Endothelial cell of umbilical vein (primary cell): Measurements from ENCODE around the gene CCM2. TPM values are rescaled to one million over a fixed set of nuclear protein-coding genes. Genes with fewer than 3 reads are reported as not detected.

ENCODE experiments used
- BruUV-seq: library from RNA; stranded (reverse); fragments of 400-500 nt; replicated peaks from 2 replicates; lab custom pipeline; 2021; lab: Mats Ljungman, UMichigan
- CTCF ChIA-PET: fragments of 300-600, 350-600 bp; sonication (Branson Sonifier 250); formaldehyde crosslinking; loops from one replicate; lab custom pipeline; 2021; ENCODE audit warnings: antibody characterized with exemption, inconsistent platforms; lab: Charles Lee
- POLR2A ChIA-PET: fragments of 300-600, 350-600 bp; sonication (Branson Sonifier 250); formaldehyde crosslinking; loops from one replicate; lab custom pipeline; 2021; ENCODE audit warnings: antibody characterized with exemption, inconsistent platforms; lab: Charles Lee
- DNase-seq: peaks from one replicate; pipeline ENCODE4 v3.0.0-alpha.2; 2011; ENCODE audit warnings: low read depth, low spot score
- FAIRE-seq: peaks from 2 replicates; lab custom pipeline; 2011; peaks lifted over from hg19 to GRCh38; lab: Jason Lieb, UNC
- H2AFZ ChIP-seq: 2 replicates; pipeline ENCODE4 v1.6.0; 2012; ENCODE audit warnings: low read depth, low read length, control low read depth, inconsistent platforms
- H3K27ac ChIP-seq: 2 replicates; pipeline ENCODE4 v1.5.1; 2011; ENCODE audit warnings: low read depth, mild to moderate bottlenecking, control low read depth, low read length, moderate library complexity; ENCODE audit not compliant: insufficient read depth
- H3K27me3 ChIP-seq, 2 experiments: 2 replicates each; pipeline versions ENCODE4 v1.6.0 to v1.6.1; 2011; ENCODE audit warnings: low read length in 2 of 2, mixed read lengths in 1 of 2; ENCODE audit not compliant: control insufficient read depth in 2 of 2, insufficient read depth in 2 of 2
- H3K36me3 ChIP-seq, 2 experiments: 2 replicates in 1 of 2; 3 replicates in 1 of 2; pipeline ENCODE4 v1.5.1; 2011; ENCODE audit warnings: low read length in 2 of 2, mild to moderate bottlenecking in 1 of 2, moderate library complexity in 1 of 2; ENCODE audit not compliant: control insufficient read depth in 2 of 2, insufficient read depth in 2 of 2; ENCODE audit errors: extremely low read depth in 1 of 2
- H3K4me1 ChIP-seq: 3 replicates; pipeline ENCODE4 v1.5.1; 2011; ENCODE audit warnings: mild to moderate bottlenecking, low read length; ENCODE audit not compliant: control insufficient read depth, insufficient read depth; ENCODE audit errors: extremely low read depth
- H3K4me2 ChIP-seq: 2 replicates; pipeline ENCODE4 v1.6.1; 2011; ENCODE audit warnings: low read length, control low read depth, mixed read lengths; ENCODE audit not compliant: insufficient read depth
- H3K4me3 ChIP-seq, 3 experiments: fragments of 200-600 bp in 1 of 3; sonication (generic), shearing (Covaris generic) in 1 of 3; replicated peaks in 1 of 3; 2 replicates each; pipeline ENCODE4 v1.5.1; 2011 to 2016; ENCODE audit warnings: control low read depth in 3 of 3, low read length in 3 of 3, mild to moderate bottlenecking in 2 of 3, inconsistent platforms in 1 of 3, low read depth in 1 of 3, moderate library complexity in 1 of 3; ENCODE audit not compliant: insufficient read depth in 1 of 3
- H3K79me2 ChIP-seq: 2 replicates; pipeline ENCODE4 v1.6.0; 2012; ENCODE audit warnings: low read length, inconsistent platforms; ENCODE audit not compliant: control insufficient read depth, insufficient read depth
- H3K9ac ChIP-seq: replicated peaks from 2 replicates; pipeline ENCODE3; 2011; ENCODE audit warnings: low read length, control low read depth; ENCODE audit not compliant: insufficient read depth; ENCODE audit errors: extremely low read depth
- H3K9me1 ChIP-seq: replicated peaks from 3 replicates; pipeline ENCODE4 v1.6.0; 2011; ENCODE audit warnings: mild to moderate bottlenecking, low read length; ENCODE audit not compliant: control insufficient read depth, insufficient read depth; ENCODE audit errors: extremely low read depth
- H3K9me3 ChIP-seq: replicated peaks from 2 replicates; pipeline ENCODE4 v1.5.1; 2012; ENCODE audit warnings: low read length, inconsistent platforms; ENCODE audit not compliant: control insufficient read depth, insufficient read depth
- H4K20me1 ChIP-seq: replicated peaks from 2 replicates; pipeline ENCODE3; 2011; ENCODE audit warnings: mild to moderate bottlenecking, low read length; ENCODE audit not compliant: control insufficient read depth, insufficient read depth; ENCODE audit errors: extremely low read depth
- CTCF ChIP-seq, 2 donors: IDR thresholded peaks; 1 replicate in 1 of 2; 2 replicates in 1 of 2; pipeline ENCODE4 v1.5.1; 2011; ENCODE audit warnings: low read length in 2 of 2, mild to moderate bottlenecking in 2 of 2, moderate library complexity in 2 of 2, control low read depth in 1 of 2, inconsistent platforms in 1 of 2, low read depth in 1 of 2; ENCODE audit not compliant: insufficient read depth in 1 of 2; ENCODE audit errors: extremely low read depth in 1 of 2
- EZH2 ChIP-seq: IDR thresholded peaks from 2 replicates; pipeline ENCODE4 v1.6.1; 2012; ENCODE audit warnings: borderline replicate concordance, low read depth, mild to moderate bottlenecking, moderate library complexity, low read length, inconsistent platforms; ENCODE audit not compliant: severe bottlenecking
- FOS ChIP-seq: IDR thresholded peaks from 2 replicates; pipeline ENCODE4 v1.6.1; 2011; ENCODE audit warnings: mild to moderate bottlenecking, low read length, moderate library complexity, borderline replicate concordance; ENCODE audit not compliant: insufficient read depth
- GATA2 ChIP-seq: IDR thresholded peaks from 2 replicates; pipeline ENCODE4 v1.7.0; 2011; ENCODE audit warnings: low read depth, mild to moderate bottlenecking, moderate library complexity, mixed read lengths, low read length; ENCODE audit not compliant: insufficient read length, insufficient read depth
- JUN ChIP-seq: IDR thresholded peaks from 2 replicates; pipeline ENCODE4 v1.6.1; 2011; ENCODE audit warnings: borderline replicate concordance, low read depth; ENCODE audit not compliant: insufficient read length, insufficient read depth
- MAX ChIP-seq: IDR thresholded peaks from 2 replicates; pipeline ENCODE4 v1.6.1; 2011; ENCODE audit not compliant: insufficient read depth, insufficient read length
- MYC ChIP-seq: IDR thresholded peaks from one replicate; pipeline ENCODE4 v1.6.1; 2011; ENCODE audit warnings: mild to moderate bottlenecking, low read depth, low read length
- POLR2A ChIP-seq: IDR thresholded peaks from 2 replicates; pipeline ENCODE4 v1.6.1; 2012; ENCODE audit warnings: low read depth, mild to moderate bottlenecking, control low read depth, low read length
- POLR2AphosphoS5 ChIP-seq: IDR thresholded peaks from 2 replicates; pipeline ENCODE4 v1.6.1; 2012; ENCODE audit warnings: low read depth, mild to moderate bottlenecking, control low read depth, low read length, moderate library complexity; ENCODE audit not compliant: insufficient read depth
- dilution Hi-C: fragments of 300-500 bp; cut with MboI; formaldehyde crosslinking; loops from one replicate; pipeline ENCODE4 v1.15.0; 2019; ENCODE audit warnings: low sequenced_read_pairs; ENCODE audit not compliant: extremely low pct_ligation_motif_present
- intact Hi-C: fragments of 100-400 bp; cut with micrococcal nuclease; formaldehyde crosslinking; loops from one replicate; pipeline ENCODE4 v1.10.0; 2022
- polyA plus RNA-seq, 4 experiments: library from polyadenylated mRNA; depleted of rRNA in 3 of 4; stranded (reverse) in 3 of 4; unstranded in 1 of 4; fragments of >200 nt; gene quantifications; 2 replicates each; pipeline versions ENCODE4 v1.2.1 to v1.2.3, GENCODE V29; 2011 to 2012; ENCODE audit warnings: missing spikeins in 1 of 4
- total RNA-seq: library from RNA; stranded (reverse); gene quantifications from 2 replicates; pipeline ENCODE4 v1.2.3, GENCODE V29; 2021

CCM2 gene
- total and polyA plus RNA-seq, 2 donors (not counting 3 experiments of a cell fraction or from before 2014, with no cell fraction given): 66.1 to 70.4 TPM

- H3K9me1 ChIP-seq: no peaks in the 10 kb centered on the region
- FAIRE-seq (peak; percentile 28), DNase-seq (peak; percentile 44)
- no peaks in the 10 kb centered on the region for H3K9me3 ChIP-seq
- BruUV-seq: no TSS peak
- no peaks in the 10 kb centered on the region for H3K4me1 ChIP-seq
- no peak within 1 kb of the TSS for H3K27ac ChIP-seq
- H2AFZ ChIP-seq: peak within 1 kb of the TSS; percentile 95
- H3K36me3 ChIP-seq: no peaks in the 10 kb centered on the region
- H3K79me2 ChIP-seq: no peaks in the 10 kb centered on the region
- dilution Hi-C loops: no loop called here
- TF ChIP-seq POLR2AphosphoS5 (no peak), GATA2 (no peak), FOS (no peak), POLR2A (no peak), JUN (no peak), EZH2 (no peak), CTCF (IDR thresholded peaks at IDR 0.05; ENCODE audit: extremely low read depth in 1 of 2, insufficient read depth in 1 of 2, low read depth in 1 of 2, low read length in 2 of 2) (no peak), MYC (no peak), MAX (no peak)
- peak within 1 kb of the TSS; percentile 48 to 58 (median 55) for H3K4me3 ChIP-seq
- intact Hi-C loops: no loop called here
- peak within 1 kb of the TSS; percentile 73 for H3K4me2 ChIP-seq
- peaks cover 3 to 11% of the 10 kb centered on the region in 2 experiments for H3K27me3 ChIP-seq
- no peaks in the 10 kb centered on the region for H4K20me1 ChIP-seq
- CTCF ChIA-PET: interaction anchor here (0.6 to 2.4 kb wide), 4 partner anchors 12 to 272 kb away, joined by 3 to 9 read pairs (median 4); no protein-coding TSS in a partner anchor
- POLR2A ChIA-PET: no interaction called here
- no peak within 1 kb of the TSS for H3K9ac ChIP-seq
Measured at GRCh38 chr7:45088821-45089340, 88.9 kb downstream of the CCM2 start, which contains the start of gene NACAD. NACAD (minus strand) TSS chr7:45088969; CDS start chr7:45088894, 75 bp downstream.
